ENCODE measurements around the gene HOXD10. TPM values are rescaled to one million over a fixed set of nuclear protein-coding genes. Genes with fewer than 3 reads are reported as not detected.
A peak's percentile ranks its signal among the peaks of the same experiment; 100 is the strongest.

The HOXD10 gene
- total and polyA plus RNA-seq, 7 donors, result 0.03 to 0.04 TPM; not detected in 5

DNA sequence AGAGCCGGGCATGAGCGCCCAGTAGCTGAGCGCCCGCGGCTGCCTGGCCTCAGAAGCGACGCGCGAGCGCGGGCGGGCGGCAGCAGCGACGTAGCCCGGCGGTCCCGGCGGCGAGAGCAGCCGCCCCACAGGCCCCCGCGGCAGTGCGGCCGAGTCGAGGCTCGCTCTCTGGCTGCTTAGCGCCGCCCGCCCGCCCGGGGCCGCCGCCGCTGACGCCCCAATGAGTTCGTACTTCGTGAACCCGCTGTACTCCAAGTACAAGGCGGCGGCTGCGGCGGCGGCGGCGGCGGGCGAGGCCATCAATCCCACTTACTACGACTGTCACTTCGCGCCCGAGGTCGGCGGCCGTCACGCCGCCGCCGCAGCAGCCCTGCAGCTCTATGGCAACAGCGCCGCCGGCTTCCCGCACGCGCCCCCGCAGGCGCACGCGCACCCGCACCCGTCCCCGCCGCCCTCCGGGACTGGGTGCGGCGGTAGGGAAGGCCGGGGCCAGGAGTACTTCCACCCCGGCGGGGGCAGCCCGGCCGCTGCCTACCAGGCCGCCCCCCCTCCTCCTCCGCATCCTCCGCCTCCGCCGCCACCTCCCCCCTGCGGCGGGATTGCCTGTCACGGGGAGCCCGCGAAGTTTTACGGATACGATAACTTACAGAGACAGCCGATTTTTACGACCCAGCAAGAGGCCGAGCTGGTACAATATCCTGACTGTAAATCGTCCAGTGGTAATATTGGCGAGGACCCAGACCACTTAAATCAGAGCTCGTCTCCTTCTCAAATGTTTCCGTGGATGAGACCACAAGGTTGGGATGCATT lies 13.8 kb downstream of the HOXD10 start:
- intact Hi-C loops (cut with DNase I), result no loop called here
- Histone ChIP-seq H3K4me3 (peak overlapping the region; percentile 84), H3K9me3 (no peaks in the 10 kb centered on the region), H3K27me3 (ENCODE audit: insufficient read depth in 3 of 3, low read length in 2 of 3) (peaks cover 0 to 4% (median 0%) of the 10 kb centered on the region in 3 donors), H3K4me1 (peaks cover 46% of the 10 kb centered on the region), H3K36me3 (ENCODE audit: insufficient read depth in 1 of 2, low read depth in 1 of 2) (no peaks in the 10 kb centered on the region), H3K27ac (peak overlapping the region; percentile 93)
- ATAC-seq (peak; percentile 50 to 68 (median 57)), DNase-seq (peak; percentile 55 to 77)
- TF ChIP-seq, protein P1, sequence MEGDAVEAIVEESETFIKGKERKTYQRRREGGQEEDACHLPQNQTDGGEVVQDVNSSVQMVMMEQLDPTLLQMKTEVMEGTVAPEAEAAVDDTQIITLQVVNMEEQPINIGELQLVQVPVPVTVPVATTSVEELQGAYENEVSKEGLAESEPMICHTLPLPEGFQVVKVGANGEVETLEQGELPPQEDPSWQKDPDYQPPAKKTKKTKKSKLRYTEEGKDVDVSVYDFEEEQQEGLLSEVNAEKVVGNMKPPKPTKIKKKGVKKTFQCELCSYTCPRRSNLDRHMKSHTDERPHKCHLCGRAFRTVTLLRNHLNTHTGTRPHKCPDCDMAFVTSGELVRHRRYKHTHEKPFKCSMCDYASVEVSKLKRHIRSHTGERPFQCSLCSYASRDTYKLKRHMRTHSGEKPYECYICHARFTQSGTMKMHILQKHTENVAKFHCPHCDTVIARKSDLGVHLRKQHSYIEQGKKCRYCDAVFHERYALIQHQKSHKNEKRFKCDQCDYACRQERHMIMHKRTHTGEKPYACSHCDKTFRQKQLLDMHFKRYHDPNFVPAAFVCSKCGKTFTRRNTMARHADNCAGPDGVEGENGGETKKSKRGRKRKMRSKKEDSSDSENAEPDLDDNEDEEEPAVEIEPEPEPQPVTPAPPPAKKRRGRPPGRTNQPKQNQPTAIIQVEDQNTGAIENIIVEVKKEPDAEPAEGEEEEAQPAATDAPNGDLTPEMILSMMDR (IDR thresholded peaks at IDR 0.05), result peak; percentile 6
- 0 to 1% (median 1%) methylated on average over 37 to 100 of the region's 100 CpGs for whole genome bisulfite sequencing, 3 donors

DNA sequence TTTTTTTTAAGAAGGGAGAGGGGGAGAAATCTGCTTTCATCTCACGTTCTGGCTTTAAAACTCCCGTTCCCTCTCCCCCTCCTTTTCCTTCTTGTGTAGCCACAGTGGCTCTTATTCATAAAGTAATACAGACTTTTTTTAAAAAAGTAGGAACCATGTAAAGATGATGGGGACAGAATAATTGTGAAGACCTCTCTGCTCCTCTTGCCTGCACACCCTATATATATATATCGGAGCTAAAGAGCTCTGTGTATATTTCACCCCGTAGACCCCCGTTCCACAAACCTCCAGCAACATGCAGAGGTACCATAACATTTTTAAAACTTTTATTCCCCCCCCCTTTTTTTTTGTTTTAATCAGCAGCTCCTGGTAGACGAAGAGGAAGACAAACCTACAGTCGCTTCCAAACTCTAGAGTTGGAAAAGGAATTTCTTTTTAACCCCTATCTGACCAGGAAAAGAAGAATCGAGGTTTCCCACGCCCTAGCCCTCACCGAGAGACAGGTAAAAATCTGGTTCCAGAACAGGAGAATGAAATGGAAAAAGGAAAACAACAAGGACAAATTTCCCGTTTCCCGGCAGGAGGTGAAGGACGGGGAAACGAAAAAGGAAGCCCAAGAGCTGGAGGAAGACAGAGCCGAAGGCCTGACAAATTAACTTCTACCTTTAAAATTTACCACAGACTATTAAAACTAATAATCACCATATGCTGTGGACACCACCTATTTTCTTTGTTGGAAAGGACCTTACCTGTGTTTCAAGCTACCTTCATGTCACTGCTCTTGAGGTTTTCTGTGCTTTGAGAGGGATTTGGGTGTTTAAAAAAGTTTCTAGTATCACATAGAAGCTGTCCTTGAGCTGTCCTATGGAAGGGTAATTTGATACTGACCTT lies 14.6 kb downstream of the HOXD10 start:
- Histone ChIP-seq H3K27ac (peak overlapping the region; percentile 93), H3K36me3 (ENCODE audit: insufficient read depth in 1 of 2, low read depth in 1 of 2) (no peaks in the 10 kb centered on the region), H3K4me1 (peaks cover 49% of the 10 kb centered on the region), H3K4me3 (peak overlapping the region; percentile 84), H3K9me3 (no peaks in the 10 kb centered on the region), H3K27me3 (ENCODE audit: insufficient read depth in 3 of 3, low read length in 2 of 3) (no peaks in the 10 kb centered on the region)
- intact Hi-C loops (cut with DNase I), result no loop called here
- TF ChIP-seq, protein P1 (IDR thresholded peaks at IDR 0.05), result no peak
- ATAC-seq, result no peak
- WGBS, 3 donors, result 11 to 18% (median 16%) methylated on average over 15 of the region's 15 CpGs
- no peak for DNase-seq

DNA sequence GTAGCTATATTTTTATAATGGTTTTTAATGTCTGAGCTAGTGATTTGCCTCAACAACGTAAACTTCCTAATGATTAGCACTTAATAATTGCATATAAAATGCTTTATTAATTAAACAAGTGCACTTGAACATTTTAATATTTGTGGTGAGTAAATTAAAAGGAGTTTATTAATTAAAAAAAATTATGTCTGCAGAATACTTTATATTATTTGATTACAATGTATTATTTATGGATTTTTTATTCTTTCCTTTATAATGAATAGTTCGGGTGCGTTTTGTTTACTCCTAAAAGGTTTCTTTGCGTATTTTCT lies 15.2 kb downstream of the HOXD10 start:
- no peak for DNase-seq
- Histone ChIP-seq H3K4me3 (peak overlapping the region; percentile 84), H3K27me3 (ENCODE audit: insufficient read depth in 3 of 3, low read length in 2 of 3) (no peaks in the 10 kb centered on the region), H3K9me3 (no peaks in the 10 kb centered on the region), H3K4me1 (peaks cover 48% of the 10 kb centered on the region), H3K36me3 (ENCODE audit: insufficient read depth in 1 of 2, low read depth in 1 of 2) (no peaks in the 10 kb centered on the region), H3K27ac (peak overlapping the region; percentile 93)
- intact Hi-C loops (cut with DNase I), result no loop called here
- TF ChIP-seq, protein P1 (IDR thresholded peaks at IDR 0.05), result no peak
- WGBS, 3 donors, result 32 to 37% (median 32%) methylated on average over 4 of the region's 4 CpGs
- ATAC-seq, result no peak

DNA sequence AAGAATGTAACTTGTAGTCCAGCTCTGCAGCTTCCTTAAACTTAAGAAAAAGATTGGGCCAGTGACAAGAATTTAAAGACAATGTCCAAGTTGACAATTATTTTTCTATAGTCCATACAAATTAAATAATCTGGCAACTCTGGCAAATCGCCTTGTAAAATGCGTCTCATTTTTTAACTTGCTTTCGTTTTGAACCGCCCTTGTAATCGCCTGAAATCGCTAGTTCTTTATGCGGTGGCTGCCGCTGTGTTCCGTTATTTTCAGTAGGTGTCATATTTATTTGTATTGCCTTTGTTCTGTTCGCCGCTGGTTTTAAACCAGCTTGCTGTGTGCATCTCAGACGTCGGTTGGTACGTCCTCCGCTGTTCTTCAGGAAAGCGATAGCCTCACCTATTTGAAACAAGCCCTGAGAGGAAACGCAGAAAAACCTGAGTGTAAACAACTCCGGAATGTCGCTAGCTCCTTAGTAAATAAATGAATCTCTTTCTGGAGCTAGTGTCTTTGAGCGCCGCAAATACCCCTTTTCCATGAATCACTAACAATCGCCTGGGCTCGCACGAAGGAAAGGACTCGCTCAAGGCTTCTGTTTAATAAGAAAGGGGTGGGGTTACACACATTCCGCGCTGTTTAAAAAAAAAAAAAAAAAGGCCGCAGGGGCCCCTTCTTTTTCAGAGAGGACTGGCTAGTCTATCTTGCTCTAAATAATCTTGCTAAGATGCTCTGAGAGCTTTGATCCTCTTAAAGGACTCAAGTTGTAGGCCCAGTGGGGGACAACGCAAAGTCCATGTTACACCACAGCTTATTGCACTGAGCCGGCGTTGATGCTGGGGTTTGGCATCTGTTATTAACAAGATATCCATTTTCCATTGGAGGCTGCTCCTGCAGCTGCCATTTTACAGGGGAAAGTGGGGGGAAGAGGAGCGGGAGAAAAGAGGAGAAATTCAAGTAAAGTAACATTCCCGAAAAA lies 15.9 kb downstream of the HOXD10 start:
- WGBS, 3 donors, result 22 to 24% (median 23%) methylated on average over 33 of the region's 33 CpGs

More for the DNA sequence above, 15.9 kb downstream of the HOXD10 start:
- Histone ChIP-seq H3K9me3 (no peaks in the 10 kb centered on the region), H3K4me3 (peak overlapping the region; percentile 84), H3K36me3 (ENCODE audit: insufficient read depth in 1 of 2, low read depth in 1 of 2) (no peaks in the 10 kb centered on the region), H3K4me1 (peaks cover 42% of the 10 kb centered on the region), H3K27me3 (ENCODE audit: insufficient read depth in 3 of 3, low read length in 2 of 3) (no peaks in the 10 kb centered on the region), H3K27ac (peak overlapping the region; percentile 93)
- TF ChIP-seq, protein P1 (IDR thresholded peaks at IDR 0.05), result no peak
- no peak for ATAC-seq
- DNase-seq, result no peak
- intact Hi-C loops (cut with DNase I), result no loop called here

Measured in psoas muscle (tissue), 8 donors.